SIG-M5 treated with dmso at 0.1 percent for 504 hours (cell line): ENCODE measurements around the gene PCDHB16.
"Not testable (repeated sequence)": the region's sequence is repeated elsewhere in the genome, so short reads cannot be mapped to it uniquely, and the experiment has no call there.

ENCODE experiments used
- DNase-seq: peaks from one replicate; lab custom pipeline; 2025; ENCODE audit not compliant: unreplicated experiment; lab: John Stamatoyannopoulos, UW

PCDHB16 gene

DNA sequence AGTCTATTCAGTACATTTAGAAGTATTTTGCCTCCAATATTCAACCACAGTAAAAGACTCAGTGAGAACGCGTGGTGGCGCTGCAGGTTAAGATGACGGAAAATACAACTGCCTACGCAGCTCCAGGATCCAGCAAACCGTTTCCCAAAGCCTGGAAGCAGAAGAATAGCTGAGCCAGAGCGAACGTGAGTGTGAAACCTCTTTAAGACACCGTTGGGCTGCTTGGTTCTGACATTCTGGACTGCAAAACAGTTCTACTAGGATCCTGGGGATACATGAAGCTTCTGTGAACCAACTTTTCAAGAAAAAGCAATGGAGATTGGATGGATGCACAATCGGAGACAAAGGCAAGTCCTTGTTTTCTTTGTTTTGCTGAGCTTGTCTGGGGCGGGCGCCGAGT is at the start of gene PCDHB16:
Gene PCDHB16, plus strand, starts transcription at position 140 of the 400 bp plus-strand sequence. Its CDS starts 173 bp downstream, at position 313.
- DNase-seq = peak; percentile 18

DNA sequence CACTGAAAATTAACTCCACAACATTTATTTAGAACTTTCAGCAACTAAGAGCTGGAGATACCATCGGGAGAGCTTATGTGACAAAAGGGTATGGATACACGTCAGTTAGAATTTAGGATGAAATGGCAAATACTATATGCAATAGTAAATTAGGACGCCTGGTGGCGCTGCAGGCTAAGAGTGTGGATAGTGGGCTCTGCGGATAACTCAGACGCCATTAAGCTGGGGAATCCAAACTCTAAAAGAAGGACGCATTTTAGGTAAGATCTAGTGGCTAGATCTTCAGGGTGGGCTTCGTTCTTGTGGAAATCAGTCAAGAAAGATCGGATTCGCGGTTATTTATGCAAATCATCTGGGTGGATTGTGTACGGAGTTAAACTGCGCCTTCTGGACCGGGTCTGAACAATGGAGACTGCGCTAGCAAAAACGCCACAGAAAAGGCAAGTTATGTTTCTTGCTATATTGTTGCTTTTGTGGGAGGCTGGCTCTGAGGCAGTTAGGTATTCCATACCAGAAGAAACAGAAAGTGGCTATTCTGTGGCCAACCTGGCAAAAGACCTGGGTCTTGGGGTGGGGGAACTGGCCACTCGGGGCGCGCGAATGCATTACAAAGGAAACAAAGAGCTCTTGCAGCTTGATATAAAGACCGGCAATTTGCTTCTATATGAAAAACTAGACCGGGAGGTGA is 47.0 kb upstream of the PCDHB16 start, which contains the start of gene PCDHB5:
Gene PCDHB5, plus strand, starts transcription at position 177 of the 688 bp plus-strand sequence. Its CDS starts 229 bp downstream, at position 406.
- no peak for DNase-seq

DNA sequence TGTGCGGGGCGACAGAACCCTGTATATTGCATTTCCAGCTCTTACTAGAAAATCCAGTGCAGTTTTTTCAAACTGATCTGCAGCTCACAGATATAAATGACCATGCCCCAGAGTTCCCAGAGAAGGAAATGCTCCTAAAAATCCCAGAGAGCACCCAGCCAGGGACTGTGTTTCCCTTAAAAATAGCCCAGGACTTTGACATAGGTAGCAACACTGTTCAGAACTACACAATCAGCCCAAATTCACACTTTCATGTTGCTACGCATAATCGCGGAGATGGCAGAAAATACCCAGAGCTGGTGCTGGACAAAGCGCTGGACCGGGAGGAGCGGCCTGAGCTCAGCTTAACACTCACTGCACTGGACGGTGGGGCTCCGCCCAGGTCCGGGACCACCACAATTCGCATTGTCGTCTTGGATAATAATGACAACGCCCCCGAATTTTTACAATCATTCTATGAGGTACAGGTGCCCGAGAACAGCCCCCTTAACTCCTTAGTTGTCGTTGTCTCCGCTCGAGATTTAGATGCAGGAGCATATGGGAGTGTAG is 46.4 kb upstream of the PCDHB16 start:
- no peak for DNase-seq

DNA sequence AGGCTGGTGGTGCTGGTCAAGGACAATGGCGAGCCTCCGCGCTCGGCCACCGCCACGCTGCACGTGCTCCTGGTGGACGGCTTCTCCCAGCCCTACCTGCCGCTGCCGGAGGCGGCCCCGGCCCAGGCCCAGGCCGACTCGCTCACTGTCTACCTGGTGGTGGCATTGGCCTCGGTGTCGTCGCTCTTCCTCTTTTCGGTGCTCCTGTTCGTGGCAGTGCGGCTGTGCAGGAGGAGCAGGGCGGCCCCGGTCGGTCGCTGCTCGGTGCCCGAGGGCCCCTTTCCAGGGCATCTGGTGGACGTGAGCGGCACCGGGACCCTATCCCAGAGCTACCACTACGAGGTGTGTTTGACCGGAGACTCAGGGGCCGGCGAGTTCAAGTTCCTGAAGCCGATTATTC is 44.8 kb upstream of the PCDHB16 start:
- not testable (repeated sequence) for DNase-seq

DNA sequence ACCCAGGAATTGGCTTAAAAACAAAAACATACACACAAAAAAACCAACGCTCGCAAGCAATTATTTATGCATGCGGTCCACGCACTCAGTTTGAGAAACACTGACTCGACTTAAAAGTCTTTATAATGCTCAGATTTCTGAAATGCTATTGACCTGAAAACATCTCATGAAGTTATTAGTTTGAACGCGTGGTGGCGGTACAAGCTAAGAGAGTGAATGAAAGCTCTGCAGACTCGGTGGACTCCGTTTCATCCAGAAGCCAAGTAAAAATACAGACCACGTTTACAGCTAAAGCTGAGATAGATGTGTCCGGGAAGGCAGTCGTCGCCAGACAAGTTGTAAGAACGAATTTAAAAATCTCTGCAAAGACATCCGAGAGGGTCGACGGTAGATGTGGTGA is 32.4 kb upstream of the PCDHB16 start, which contains the start of gene PCDHB6:
Gene PCDHB6, plus strand, starts transcription at position 246 of the 400 bp plus-strand sequence. CDS start 201 bp downstream, outside the sequence.
- no peak for DNase-seq

DNA sequence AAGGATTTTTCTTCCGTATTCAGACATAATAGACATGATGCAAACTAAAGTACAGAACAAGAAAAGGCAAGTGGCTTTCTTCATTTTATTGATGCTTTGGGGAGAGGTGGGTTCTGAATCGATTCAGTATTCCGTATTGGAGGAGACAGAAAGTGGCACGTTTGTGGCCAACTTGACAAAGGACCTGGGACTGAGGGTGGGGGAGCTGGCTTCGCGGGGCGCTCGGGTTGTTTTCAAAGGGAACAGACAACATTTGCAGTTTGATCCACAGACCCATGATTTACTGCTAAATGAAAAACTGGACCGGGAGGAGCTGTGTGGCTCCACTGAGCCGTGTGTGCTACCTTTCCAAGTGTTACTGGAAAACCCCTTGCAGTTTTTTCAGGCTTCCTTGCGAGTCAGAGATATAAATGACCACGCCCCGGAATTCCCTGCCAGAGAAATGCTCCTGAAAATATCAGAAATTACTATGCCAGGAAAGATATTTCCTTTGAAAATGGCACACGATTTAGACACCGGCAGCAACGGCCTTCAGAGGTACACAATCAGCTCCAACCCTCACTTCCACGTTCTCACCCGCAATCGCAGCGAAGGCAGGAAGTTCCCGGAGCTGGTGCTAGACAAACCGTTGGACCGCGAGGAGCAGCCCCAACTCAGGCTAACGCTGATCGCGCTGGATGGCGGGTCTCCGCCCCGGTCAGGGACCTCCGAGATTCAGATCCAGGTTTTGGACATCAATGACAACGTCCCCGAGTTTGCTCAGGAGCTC is 31.8 kb upstream of the PCDHB16 start:
- no peak for DNase-seq

DNA sequence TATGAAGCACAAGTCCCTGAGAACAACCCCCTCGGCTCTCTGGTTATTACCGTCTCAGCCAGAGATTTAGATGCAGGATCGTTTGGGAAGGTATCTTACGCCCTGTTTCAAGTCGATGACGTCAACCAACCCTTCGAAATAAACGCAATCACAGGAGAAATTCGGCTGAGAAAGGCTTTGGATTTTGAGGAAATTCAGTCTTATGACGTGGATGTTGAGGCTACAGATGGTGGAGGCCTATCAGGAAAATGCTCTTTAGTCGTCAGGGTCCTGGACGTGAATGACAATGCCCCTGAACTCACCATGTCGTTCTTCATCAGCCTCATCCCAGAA is 31.2 kb upstream of the PCDHB16 start:
- no peak for DNase-seq

DNA sequence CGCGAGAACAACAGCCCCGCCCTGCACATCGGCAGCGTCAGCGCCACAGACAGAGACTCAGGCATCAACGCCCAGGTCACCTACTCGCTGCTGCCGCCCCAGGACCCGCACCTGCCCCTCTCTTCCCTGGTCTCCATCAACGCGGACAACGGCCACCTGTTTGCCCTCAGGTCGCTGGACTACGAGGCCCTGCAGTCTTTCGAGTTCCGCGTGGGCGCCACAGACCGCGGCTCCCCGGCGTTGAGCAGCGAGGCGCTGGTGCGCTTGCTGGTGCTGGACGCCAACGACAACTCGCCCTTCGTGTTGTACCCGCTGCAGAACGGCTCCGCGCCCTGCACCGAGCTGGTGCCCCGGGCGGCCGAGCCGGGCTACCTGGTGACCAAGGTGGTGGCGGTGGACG is 30.6 kb upstream of the PCDHB16 start:
- DNase-seq = not testable (repeated sequence)

DNA sequence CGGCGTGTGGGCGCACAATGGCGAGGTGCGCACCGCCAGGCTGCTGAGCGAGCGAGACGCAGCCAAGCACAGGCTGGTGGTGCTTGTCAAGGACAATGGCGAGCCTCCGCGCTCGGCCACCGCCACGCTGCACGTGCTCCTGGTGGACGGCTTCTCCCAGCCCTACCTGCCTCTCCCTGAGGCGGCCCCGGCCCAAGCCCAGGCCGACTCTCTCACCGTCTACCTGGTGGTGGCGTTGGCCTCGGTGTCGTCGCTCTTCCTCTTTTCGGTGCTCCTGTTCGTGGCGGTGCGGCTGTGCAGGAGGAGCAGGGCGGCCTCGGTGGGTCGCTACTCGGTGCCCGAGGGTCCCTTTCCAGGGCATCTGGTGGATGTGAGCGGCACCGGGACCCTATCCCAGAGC is 30.1 kb upstream of the PCDHB16 start:
- not testable (repeated sequence) for DNase-seq

DNA sequence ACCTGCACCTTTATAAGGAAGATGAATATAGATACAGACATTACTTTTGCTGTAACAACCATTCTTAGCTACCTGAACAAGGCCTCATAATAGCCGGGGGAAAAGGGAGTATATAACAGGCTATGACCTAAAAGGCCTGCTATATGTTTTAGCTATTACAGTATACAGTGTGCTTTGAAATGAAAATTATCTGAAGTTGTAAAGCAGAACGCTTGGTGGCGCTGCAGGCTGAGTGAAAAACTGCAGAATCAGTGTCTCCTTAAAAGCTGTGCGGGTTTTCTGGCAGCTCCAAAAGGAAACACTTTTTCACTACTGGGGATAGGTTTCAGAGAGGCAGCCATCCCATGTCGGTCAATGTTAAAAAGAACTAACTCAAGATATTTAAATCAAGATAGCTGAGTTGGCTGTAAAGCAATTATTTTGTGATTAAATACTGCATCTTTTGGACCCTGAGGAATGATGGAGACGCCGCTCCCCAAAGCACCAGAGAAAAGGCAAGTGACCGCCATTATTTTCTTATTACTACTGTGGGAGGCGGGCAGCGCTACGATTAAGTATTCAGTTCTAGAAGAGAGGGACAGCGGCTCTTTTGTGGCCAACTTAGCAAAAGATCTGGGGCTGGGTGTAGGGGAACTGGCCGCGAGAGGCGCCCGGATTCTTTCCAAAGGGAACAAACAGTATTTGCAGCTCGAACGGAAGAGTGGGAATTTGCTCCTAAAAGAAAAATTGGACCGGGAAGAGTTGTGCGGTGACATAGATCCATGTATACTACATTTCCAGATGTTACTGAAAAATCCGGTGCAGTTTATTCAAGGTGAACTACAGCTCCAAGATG is 26.4 kb upstream of the PCDHB16 start:
- DNase-seq = no peak

DNA sequence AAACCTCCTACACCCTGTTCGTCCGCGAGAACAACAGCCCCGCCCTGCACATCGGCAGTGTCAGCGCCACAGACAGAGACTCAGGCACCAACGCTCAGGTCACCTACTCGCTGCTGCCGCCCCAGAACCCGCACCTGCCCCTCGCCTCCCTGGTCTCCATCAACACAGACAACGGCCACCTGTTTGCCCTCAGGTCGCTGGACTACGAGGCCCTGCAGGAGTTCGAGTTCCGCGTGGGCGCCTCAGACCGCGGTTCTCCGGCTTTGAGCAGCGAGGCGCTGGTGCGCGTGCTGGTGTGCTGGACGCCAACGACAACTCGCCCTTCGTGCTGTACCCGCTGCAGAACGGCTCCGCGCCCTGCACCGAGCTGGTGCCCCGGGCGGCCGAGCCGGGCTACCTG is 24.8 kb upstream of the PCDHB16 start:
- not testable (repeated sequence) for DNase-seq

DNA sequence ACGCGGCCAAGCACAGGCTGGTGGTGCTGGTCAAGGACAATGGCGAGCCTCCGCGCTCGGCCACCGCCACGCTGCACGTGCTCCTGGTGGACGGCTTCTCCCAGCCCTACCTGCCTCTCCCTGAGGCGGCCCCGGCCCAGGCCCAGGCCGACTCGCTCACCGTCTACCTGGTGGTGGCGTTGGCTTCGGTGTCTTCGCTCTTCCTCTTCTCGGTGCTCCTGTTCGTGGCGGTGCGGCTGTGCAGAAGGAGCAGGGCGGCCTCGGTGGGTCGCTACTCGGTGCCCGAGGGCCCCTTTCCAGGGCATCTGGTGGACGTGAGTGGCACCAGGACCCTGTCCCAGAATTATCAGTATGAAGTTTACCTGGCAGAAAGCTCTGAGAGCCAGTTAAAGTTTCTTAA is 24.3 kb upstream of the PCDHB16 start:
- not testable (repeated sequence) for DNase-seq

DNA sequence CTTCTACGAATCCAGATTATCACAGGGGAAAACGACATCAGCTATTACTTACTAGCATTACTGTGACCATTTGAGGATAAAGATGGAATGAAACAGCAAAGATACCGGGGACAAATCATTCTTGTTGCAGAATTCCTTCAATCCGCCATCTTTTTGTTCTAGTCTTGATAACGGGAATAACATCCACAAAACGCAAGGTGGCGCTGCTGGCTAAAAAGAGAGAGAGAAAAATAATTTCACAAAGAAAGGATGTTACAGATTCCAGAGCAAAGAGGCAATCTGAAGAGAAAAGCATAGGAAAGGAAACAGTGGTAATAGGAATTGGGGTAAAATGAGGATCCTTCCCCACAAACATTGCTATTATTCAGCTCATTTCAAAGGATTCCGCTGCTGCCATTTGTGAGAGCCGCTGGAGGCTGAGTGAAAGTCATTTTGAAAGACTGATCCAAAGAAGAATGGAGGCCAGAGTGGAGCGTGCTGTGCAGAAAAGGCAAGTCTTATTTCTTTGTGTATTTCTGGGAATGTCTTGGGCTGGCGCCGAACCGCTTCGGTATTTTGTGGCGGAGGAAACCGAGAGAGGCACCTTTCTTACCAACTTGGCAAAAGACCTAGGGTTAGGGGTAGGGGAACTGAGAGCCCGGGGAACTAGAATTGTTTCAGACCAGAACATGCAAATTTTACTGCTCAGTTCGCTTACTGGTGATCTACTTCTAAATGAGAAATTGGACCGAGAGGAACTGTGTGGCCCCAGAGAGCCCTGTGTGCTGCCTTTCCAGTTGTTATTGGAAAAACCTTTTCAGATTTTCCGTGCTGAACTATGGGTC is 9.6 kb upstream of the PCDHB16 start, which contains the start of gene PCDHB7:
Gene PCDHB7, plus strand, starts transcription at position 264 of the 824 bp plus-strand sequence. Its CDS starts 192 bp downstream, at position 456.
- no peak for DNase-seq

DNA sequence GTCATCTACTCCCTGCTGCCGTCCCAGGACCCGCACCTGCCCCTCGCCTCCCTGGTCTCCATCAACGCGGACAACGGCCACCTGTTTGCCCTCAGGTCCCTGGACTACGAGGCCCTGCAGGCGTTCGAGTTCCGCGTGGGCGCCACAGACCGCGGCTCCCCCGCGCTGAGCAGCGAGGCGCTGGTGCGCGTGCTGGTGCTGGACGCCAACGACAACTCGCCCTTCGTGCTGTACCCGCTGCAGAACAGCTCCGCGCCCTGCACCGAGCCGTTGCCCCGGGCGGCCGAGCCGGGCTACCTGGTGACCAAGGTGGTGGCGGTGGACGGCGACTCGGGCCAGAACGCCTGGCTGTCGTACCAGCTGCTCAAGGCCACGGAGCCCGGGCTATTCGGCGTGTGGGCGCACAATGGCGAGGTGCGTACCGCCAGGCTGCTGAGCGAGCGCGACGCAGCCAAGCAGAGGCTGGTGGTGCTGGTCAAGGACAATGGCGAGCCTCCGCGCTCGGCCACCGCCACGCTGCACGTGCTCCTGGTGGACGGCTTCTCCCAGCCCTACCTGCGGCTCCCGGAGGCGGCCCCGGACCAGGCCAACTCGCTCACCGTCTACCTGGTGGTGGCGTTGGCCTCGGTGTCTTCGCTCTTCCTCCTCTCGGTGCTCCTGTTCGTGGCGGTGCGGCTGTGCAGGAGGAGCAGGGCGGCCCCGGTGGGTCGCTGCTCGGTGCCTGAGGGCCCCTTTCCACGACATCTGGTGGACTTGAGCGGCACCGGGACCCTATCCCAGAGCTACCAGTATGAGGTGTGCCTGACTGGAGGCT is 7.7 kb upstream of the PCDHB16 start:
- DNase-seq = not testable (repeated sequence)

DNA sequence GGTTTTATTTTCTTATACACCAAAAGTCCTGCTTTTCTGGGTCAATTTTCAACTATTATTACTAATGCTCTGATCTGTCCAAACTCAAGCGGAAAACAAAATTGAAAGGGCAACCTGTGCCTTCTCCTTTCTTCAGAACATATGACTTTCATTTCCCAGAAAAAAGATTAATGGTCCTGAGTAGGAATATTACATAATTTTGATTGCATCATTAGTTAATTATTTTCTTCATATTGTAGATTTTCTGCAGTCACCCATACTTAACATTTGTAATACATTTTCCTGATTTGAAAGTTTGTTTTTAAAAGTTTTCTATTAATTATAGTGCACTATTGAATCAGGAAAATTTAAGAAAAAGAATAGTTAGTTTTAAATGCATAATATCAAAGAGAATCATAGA is 6.3 kb upstream of the PCDHB16 start:
- DNase-seq = no peak

DNA sequence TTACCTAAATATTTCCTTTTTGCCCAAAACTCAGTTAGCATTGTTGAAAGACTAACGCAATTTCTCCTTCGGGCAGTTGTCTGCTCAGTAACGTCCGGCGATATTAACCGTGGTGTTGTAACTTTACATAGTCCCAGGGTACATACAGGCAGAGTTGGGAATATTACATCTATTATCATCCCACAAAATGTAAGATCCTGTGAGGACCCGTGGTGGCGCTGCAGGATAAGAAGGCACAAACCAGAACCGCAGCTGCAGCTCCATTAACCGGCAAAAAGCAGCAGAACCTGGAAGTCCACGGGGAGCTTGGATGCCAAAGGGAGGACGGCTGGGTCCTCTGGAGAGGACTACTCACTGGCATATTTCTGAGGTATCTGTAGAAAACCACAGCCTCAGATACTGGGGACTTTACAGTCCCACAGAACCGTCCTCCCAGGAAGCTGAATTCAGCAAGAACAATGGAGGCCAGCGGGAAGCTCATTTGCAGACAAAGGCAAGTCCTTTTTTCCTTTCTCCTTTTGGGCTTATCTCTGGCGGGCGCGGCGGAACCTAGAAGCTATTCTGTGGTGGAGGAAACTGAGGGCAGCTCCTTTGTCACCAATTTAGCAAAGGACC is 4.5 kb upstream of the PCDHB16 start, which contains the start of gene PCDHB8:
Gene PCDHB8, plus strand, starts transcription at position 214 of the 615 bp plus-strand sequence. Its CDS starts 245 bp downstream, at position 459.
- DNase-seq = not testable (repeated sequence)

DNA sequence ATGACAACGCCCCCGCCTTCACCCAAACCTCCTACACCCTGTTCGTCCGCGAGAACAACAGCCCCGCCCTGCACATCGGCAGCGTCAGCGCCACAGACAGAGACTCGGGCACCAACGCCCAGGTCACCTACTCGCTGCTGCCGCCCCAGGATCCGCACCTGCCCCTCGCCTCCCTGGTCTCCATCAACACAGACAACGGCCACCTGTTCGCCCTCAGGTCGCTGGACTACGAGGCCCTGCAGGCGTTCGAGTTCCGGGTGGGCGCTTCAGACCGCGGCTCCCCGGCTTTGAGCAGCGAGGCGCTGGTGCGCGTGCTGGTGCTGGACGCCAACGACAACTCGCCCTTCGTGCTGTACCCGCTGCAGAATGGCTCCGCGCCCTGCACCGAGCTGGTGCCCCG is 2.8 kb upstream of the PCDHB16 start:
- not testable (repeated sequence) for DNase-seq

DNA sequence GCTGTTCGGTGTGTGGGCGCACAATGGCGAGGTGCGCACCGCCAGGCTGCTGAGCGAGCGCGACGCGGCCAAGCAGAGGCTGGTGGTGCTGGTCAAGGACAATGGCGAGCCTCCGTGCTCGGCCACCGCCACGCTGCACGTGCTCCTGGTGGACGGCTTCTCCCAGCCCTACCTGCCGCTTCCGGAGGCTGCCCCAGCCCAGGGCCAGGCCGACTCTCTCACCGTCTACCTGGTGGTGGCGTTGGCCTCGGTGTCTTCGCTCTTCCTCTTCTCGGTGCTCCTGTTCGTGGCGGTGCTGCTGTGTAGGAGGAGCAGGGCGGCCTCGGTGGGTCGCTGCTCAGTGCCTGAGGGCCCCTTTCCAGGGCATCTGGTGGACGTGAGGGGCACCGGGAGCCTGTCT is 2.3 kb upstream of the PCDHB16 start:
- not testable (repeated sequence) for DNase-seq

DNA sequence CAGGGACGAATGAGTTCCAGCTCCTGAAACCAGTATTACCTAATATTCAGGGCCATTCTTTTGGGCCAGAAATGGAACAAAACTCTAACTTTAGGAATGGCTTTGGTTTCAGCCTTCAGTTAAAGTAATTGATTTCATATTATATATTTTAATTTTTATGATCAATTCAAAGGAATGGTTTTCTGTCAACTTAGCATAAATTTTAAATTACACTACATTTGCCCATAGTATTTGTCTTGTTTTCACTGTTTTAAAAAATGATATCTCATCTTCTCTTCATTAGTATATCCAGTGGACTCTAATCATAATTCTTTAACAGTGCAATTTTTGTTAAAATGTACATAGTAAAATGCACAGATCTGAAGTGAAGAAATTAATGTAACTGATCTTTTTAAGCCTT is 1.9 kb upstream of the PCDHB16 start:
- no peak for DNase-seq
